ENCODE data around the gene FCGR2B.
"Not testable (repeated sequence)": the region's sequence is repeated elsewhere in the genome, so short reads cannot be mapped to it uniquely, and the experiment has no call there.

DNA sequence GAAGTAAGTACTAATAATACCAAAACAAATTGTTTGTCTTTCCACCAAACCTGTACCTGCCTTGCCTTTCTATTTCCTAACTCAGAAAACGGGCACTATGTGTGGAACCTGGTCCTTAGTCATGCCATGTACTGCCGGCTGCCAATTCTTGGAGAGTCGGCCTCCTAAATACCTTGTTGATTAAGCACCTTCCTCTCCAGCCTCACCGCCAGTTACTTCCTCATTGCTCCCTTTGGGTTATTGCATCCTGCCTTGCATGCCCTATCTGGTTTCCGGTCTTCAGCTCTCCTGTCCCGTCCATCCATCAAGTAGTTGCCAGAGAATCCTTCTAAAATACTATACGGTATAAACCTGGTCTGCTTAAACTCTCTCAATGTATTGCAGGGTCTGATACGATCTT lies 40.9 kb upstream of the FCGR2B start:
- TF ChIP-seq, protein P1, sequence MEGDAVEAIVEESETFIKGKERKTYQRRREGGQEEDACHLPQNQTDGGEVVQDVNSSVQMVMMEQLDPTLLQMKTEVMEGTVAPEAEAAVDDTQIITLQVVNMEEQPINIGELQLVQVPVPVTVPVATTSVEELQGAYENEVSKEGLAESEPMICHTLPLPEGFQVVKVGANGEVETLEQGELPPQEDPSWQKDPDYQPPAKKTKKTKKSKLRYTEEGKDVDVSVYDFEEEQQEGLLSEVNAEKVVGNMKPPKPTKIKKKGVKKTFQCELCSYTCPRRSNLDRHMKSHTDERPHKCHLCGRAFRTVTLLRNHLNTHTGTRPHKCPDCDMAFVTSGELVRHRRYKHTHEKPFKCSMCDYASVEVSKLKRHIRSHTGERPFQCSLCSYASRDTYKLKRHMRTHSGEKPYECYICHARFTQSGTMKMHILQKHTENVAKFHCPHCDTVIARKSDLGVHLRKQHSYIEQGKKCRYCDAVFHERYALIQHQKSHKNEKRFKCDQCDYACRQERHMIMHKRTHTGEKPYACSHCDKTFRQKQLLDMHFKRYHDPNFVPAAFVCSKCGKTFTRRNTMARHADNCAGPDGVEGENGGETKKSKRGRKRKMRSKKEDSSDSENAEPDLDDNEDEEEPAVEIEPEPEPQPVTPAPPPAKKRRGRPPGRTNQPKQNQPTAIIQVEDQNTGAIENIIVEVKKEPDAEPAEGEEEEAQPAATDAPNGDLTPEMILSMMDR (IDR thresholded peaks at IDR 0.05) = not testable (repeated sequence)
- TF ChIP-seq POLR2A (IDR thresholded peaks at IDR 0.05) = not testable (repeated sequence)
